AG04449 (cell line): ENCODE measurements around the gene PIP5K1B.

ENCODE experiments used
- CTCF ChIA-PET: fragments of 350-600 bp; formaldehyde crosslinking; extraction: SDS; loops from one replicate; lab custom pipeline; 2021; ENCODE audit warnings: antibody characterized with exemption; lab: Yijun Ruan, JAX
- POLR2A ChIA-PET: fragments of 400-600, 350-600 bp; formaldehyde crosslinking; extraction: SDS; loops from one replicate; lab custom pipeline; 2020; ENCODE audit warnings: antibody characterized with exemption, inconsistent platforms; lab: Yijun Ruan, JAX
- DNase-seq: peaks from one replicate; pipeline ENCODE4 v3.0.0-alpha.2; 2010; ENCODE audit warnings: low read depth, low spot score
- H3K4me3 ChIP-seq: 2 replicates; pipeline ENCODE4 v1.5.1; 2011; ENCODE audit warnings: low read depth, mild to moderate bottlenecking, control low read depth, low read length
- TF ChIP-seq, protein P1 (sequence below): IDR thresholded peaks from one replicate; pipeline ENCODE4 v1.5.1; 2011; ENCODE audit warnings: mild to moderate bottlenecking, moderate library complexity, low read length, control low read depth, inconsistent platforms; ENCODE audit not compliant: insufficient read depth; ENCODE audit errors: missing control alignments

The PIP5K1B gene

DNA sequence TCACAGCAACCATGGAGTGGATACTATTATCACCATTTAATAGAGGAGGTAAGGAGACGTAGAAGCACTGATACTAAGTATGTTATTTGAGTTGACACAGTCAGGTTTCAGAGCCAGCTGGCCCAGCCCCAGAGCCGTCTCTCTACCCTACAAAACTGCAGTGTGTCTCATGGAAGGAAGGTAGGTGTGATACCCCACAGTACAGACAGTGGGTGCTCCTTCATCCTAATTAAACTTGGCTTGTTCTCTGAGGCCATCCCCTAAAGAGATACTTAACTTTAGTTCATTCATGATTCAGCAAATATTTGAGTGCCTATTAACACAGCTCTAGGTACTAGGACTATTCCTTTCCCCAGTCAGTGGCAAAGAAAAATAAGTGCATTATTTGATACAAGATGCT is 22.6 kb downstream of the PIP5K1B start:
- CTCF ChIA-PET, result no interaction called here
- TF ChIP-seq, protein P1, sequence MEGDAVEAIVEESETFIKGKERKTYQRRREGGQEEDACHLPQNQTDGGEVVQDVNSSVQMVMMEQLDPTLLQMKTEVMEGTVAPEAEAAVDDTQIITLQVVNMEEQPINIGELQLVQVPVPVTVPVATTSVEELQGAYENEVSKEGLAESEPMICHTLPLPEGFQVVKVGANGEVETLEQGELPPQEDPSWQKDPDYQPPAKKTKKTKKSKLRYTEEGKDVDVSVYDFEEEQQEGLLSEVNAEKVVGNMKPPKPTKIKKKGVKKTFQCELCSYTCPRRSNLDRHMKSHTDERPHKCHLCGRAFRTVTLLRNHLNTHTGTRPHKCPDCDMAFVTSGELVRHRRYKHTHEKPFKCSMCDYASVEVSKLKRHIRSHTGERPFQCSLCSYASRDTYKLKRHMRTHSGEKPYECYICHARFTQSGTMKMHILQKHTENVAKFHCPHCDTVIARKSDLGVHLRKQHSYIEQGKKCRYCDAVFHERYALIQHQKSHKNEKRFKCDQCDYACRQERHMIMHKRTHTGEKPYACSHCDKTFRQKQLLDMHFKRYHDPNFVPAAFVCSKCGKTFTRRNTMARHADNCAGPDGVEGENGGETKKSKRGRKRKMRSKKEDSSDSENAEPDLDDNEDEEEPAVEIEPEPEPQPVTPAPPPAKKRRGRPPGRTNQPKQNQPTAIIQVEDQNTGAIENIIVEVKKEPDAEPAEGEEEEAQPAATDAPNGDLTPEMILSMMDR, result no peak

DNA sequence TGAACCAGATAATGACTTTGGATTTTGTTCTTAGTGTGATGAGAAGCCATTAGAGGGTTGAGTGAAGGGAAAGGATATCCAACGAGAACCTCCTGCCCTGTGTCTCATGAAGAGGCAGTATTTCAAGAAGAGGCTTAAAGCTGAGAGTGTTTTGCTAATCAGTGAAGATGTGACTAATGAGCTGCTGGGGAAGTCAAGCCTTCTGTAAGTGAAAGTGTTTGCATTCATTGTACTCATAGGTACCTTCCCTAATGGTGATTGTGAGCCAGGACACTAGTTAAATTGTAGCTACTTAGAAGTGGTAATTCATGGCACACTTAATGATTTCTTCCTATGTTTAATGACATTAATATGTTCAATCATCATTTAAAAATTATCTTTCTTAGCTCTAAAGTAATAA is 23.7 kb downstream of the PIP5K1B start:
- CTCF ChIA-PET, result no interaction called here
- no peak overlapping the region for H3K4me3 ChIP-seq
- DNase-seq, result no peak
- POLR2A ChIA-PET, result no interaction called here
- TF ChIP-seq, protein P1, result no peak

More for the DNA sequence above, 22.6 kb downstream of the PIP5K1B start:
- H3K4me3 ChIP-seq, result no peak overlapping the region
- DNase-seq, result no peak
- POLR2A ChIA-PET, result no interaction called here

DNA sequence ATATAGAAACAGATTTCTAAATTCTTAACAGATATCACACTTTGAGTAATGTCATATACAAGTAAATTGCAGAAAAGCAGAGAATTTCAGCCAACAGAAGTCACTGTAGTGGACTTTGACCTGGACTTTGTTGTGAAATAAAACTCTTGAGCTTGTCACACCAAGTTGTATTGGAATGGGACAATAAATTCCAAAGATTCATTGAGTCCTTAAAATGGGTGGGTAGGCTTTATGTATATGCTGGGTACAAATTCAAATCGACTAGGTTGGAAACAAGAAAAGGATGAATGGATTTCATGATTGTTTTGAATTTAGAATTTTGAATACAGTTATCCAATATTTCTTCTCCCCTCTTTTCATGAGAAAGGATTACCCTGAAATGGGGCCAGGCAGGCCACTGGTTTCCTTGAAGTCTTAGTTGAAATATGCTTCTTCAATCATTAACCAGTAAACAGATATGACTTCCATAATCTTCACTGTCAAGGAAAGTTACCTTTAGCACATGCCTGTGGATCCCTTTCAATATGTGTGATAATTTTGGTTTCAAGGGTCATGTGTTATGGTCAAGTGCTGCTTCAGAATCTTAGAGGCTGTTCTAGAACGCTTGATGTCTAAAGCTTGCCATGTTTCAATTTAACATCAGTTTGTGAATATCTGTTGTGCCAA is 25.7 kb downstream of the PIP5K1B start:
- CTCF ChIA-PET, result no interaction called here
- DNase-seq, result no peak
- no peak overlapping the region for H3K4me3 ChIP-seq
- POLR2A ChIA-PET, result no interaction called here
- TF ChIP-seq, protein P1, result no peak

DNA sequence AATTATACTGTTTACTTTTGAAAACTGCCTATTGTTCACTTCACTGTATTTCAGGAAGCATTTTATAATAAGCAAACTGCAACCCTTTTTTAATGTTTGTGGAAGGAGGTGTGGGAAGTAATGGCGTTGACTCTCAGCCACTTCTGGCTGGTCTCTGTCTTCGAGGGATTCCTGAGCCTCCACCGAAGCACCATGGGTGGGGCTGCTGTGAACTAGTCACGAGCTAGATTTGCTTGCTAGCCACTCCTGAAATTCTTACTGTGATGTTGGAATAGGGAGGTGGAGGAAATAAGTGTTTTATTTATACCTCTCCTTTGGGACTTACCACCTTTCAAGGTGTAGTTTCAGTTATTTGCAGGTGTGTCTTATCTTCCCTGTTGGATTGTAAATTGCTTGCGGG is 26.8 kb downstream of the PIP5K1B start:
- H3K4me3 ChIP-seq, result no peak overlapping the region
- ChIA-PET POLR2A (no interaction called here), CTCF (no interaction called here)
- no peak for DNase-seq
- TF ChIP-seq, protein P1, result no peak

DNA sequence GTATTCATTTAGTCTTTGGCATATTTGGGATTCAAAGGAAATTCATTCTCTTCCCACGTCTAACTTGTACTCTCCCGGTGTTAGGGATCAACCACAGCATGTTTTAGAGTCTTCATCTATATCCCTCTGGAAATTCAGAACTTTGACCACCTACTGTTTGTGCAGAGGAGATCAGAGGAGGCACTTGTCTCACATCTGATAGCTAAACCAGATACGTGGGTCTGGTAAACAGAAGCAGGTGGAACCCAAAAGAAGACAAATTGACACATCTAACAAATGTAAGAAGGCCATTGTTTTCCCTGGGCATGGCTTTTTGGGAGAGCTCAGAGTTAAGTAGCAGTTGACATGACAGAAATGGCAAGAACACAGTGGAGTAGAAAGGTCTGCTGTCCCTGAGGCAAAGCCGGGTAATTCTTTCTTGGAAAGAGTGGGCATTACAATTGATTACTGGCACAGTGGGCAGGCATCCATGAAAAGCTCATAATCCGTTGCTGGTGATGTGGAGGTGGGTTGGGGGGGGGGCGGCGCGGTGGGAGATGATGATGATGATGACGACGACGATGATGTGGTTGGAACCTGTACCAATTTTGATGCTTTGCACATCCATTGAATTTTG is 27.5 kb downstream of the PIP5K1B start:
- DNase-seq, result no peak
- ChIA-PET POLR2A (no interaction called here), CTCF (no interaction called here)
- no peak overlapping the region for H3K4me3 ChIP-seq
- TF ChIP-seq, protein P1, result no peak

DNA sequence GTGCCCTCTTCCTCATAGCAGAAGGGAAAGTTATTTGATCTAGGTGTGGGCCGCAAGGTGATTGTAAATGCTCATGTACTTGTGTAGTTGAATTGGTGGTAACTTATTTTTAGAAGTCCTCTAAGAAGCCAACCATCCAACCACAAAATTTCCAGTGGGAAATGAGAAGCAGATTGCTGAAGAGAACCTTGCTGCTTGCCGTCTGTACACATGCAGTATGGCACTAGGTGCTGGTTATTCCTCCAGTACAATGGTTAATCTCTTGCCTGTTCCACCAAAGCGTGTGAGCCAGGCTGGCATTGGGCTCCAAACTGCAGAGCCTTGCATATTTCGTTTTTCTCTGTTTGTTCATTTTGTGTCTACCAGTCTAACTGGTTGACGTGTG is 28.0 kb downstream of the PIP5K1B start:
- ChIA-PET CTCF (no interaction called here), POLR2A (no interaction called here)
- H3K4me3 ChIP-seq, result no peak overlapping the region
- no peak for DNase-seq
- TF ChIP-seq, protein P1, result no peak
